Activated CD4-positive, alpha-beta T cell treated with anti-CD3 and anti-CD28 coated beads, Interleukin-2, amount 50 U/mL, for 4 hours (primary cell): ENCODE data around the gene DNAH17.

ENCODE experiments used
- DNase-seq, 2 experiments: peaks; one replicate each; pipeline ENCODE4 v3.0.0-alpha.2; 2020

DNAH17 gene

DNA sequence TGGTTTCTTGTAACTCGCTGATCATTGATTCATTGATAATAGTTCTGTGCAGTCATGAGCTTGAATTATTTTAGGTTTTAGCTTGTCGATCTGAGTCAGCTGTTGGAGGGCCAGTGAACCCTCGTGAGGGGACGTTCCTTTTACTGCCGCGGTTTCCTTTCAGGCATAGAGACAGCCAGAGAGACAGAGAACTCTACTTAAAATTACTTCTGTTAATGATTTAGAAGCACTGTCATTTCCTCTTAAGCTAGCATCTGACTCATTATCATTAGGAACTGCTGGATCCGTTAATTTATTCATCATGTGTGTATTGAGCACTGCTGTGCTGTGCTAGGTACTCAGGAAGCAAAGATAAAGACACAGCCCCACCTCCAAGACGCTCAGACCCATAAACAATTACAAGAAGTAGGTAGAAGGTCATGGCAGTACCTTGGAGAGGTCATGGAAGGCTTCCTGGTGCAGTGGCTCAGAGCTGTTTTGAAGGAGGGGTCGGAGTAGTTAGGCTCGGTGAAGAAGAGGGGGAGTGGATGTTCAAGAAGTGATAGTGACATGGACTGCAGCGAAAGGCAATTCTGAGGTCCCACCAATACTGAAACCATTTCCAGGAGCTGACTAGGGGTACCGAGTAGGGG is 195.5 kb downstream of the DNAH17 start:
- DNase-seq, result peak; percentile 48 to 63

GRCh38 chr17:78380370-78380769 is 196.8 kb downstream of the DNAH17 start:
- DNase-seq, result no peak

- no peak for DNase-seq
Observed at GRCh38 chr17:78379131-78379491, 198.1 kb downstream of the DNAH17 start.

DNA sequence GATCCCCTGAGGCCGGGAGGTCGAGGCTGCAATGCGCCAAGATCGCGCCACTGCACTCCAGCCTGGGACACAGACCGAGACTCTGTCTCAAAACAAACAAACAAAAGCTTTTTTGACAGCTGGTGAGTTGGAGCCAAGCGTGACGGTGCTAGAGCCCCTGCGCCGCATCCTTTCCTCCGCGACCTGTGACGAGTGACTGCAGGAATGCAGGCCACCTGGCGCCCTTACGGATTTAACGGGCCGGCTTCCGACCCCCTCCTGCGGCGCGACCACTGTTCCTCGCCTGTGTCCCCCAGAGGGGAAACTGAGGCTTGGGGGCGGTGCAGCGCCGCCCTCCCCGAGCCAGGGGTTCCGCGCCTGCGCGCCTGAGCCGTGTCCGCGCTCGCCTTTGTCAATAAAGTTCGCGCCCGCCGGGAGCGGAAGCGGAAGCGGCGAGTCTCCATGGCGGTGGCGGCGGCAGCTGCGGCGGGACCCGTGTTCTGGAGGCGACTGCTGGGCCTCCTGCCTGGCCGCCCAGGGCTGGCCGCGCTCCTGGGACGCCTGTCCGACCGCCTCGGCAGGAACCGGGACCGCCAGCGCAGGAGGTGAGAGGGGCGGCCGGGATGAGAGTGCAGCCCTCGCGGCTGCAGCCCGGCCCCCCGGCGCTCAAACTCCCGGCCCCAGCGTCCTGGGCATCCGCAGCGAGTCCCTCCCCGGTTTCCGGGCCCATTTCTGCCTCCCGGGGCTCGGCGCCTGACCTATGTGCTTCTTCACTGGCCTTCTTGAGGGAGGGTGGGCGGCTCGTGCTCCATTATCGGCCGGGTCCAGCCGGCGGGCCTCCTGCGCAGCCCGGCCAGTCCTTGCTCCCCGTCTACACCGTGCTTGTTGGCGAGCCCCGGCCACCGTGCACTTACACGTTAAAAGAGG is 198.7 kb downstream of the DNAH17 start, which contains the start of gene PGS1:
PGS1 (plus strand) TSS at position 425 of the 906 bp plus-strand sequence; CDS start at position 442, 17 bp downstream.
- DNase-seq, result peak; percentile 71 to 74

- no peak for DNase-seq
Observed at GRCh38 chr17:78377858-78378224, 199.4 kb downstream of the DNAH17 start.

- no peak for DNase-seq
Observed at GRCh38 chr17:78376161-78376560, 201.0 kb downstream of the DNAH17 start.

DNA sequence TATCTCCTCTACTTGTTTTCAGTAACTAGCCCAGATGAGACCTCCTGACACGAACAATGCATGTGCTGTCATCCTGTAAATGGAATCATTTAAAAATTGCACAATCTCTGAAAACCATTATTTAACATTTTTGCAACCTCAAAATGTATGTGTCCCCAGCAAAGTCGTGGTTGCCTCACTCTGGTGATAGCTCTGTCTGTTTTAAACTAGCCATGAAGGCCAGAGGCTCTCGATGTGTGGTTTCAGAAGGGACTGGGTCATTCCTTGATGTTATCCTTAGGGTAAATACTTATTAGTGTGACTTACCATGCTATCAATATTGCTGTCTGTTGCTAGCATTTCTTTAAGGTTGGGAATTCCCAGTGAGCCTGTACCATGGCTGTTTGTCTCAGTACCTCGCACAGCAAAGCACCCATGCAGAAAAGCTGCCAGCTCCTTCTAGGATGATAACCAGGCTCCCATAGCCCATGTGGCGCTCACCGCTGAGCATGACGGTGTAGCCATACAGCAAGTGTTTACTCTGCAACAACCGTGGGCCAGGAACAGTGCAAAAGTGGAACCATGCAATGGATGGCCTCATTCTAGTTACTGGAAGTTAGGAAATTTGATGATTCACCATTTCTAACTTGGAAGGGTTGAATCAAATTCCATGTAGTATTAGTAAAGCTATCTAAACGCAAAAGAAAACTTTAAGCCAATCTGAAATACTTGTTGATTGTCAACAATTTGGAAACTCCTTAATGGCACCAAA is 201.6 kb downstream of the DNAH17 start:
- DNase-seq, result no peak

GRCh38 chr17:78374631-78375274 is 202.4 kb downstream of the DNAH17 start:
- no peak for DNase-seq

DNA sequence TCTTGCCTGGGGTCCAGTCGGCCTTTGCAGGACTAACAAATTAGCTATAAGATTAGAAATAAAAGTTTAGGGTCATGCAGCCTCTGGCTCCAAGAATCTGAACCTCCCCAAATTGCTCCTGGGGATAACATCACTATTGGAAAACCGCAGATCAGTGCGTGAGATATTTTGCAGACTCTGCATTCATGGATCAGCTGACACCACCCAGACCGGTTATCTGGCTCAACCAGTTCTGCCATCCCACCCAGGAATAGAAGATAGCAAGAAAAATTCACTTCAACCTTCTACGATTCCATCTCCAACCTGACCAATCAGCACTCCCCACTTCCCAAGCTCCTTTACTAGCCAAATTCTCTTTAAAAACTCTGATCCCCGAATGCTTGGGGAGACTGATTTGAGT is 203.0 kb downstream of the DNAH17 start:
- no peak for DNase-seq
